Measurements from ENCODE around the gene ANO4. TPM values are rescaled to one million over a fixed set of nuclear protein-coding genes. Genes with fewer than 3 reads are reported as not detected.

Gene ANO4
- total RNA-seq, 4 donors from 2014 or later, result 0.56 to 2.4 (median 1.1) TPM

- no peak for ATAC-seq (ENCODE audit: low FRiP score)
- DNase-seq (ENCODE audit: low spot score), result no peak
- TF ChIP-seq CTCF (IDR thresholded peaks at IDR 0.05), result no peak
These were observed 199.4 kb downstream of the ANO4 start for GRCh38 chr12:100993916-100994450.

DNA sequence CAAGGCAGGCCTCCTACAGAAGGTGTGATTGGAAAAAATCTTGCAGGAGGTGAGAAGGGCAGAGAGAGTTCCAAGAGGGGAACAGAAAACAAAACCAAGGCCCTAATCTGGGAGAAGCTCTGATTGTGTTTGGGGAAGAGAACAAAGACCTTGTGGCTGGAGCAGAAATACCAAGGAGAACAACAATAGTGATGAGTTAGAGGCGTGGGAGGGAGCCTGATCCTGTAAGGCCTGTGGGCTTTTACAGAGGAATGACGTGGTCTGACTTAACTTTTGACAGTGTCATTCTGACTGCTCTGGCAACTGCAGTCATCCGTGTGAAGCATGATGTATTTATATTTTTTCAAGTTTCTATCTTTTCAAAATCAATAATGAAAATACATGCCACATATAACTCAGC is 200.6 kb downstream of the ANO4 start:
- no peak for TF ChIP-seq CTCF (IDR thresholded peaks at IDR 0.05)
- no peak for DNase-seq (ENCODE audit: low spot score)
- no peak for ATAC-seq (ENCODE audit: low FRiP score)

DNA sequence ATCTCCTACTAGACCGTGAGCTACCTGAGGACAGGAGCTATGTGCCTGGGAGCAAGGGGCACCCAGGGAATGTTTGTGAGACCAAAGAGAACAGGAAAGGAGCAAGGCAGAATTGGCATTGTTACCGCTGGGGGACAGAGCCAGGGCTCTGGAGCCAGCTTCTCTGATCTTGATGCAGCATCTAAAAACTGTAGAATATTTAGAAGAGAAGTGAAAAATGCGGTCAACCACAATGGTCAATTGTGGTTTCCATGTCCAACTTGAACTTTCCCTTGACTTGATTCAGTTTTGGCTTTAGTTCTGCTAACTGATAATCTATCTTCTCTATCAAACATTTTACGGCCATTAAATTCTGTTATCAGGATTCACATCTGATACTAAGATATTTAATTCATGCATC is 201.2 kb downstream of the ANO4 start:
- no peak for DNase-seq (ENCODE audit: low spot score)
- ATAC-seq (ENCODE audit: low FRiP score), result no peak
- no peak for TF ChIP-seq CTCF (IDR thresholded peaks at IDR 0.05)

DNA sequence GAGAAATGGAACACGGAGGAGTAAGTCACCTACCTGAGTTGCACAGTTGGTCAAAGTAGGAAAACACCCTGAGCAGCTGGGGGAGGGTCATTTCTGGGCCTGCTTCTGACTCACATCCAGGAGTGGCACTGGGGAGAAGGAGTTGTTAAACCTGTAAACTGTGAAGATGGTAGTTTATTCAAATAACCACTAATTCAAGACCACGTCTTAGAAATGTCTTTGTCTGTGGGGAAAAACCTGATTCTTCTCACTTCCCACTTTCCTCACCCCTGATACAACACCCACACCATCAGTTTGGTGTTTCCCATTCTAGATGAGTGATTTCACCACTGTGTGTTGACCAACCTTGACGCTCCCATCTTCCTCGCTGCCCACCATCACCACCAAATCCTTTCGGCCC is 207.1 kb downstream of the ANO4 start:
- no peak for DNase-seq (ENCODE audit: low spot score)
- TF ChIP-seq CTCF (IDR thresholded peaks at IDR 0.05), result no peak
- no peak for ATAC-seq (ENCODE audit: low FRiP score)

- ATAC-seq (ENCODE audit: low FRiP score) (no peak), DNase-seq (ENCODE audit: low spot score) (no peak)
- no peak for TF ChIP-seq CTCF (IDR thresholded peaks at IDR 0.05)
These were observed 208.3 kb downstream of the ANO4 start for GRCh38 chr12:101002696-101003419.

DNA sequence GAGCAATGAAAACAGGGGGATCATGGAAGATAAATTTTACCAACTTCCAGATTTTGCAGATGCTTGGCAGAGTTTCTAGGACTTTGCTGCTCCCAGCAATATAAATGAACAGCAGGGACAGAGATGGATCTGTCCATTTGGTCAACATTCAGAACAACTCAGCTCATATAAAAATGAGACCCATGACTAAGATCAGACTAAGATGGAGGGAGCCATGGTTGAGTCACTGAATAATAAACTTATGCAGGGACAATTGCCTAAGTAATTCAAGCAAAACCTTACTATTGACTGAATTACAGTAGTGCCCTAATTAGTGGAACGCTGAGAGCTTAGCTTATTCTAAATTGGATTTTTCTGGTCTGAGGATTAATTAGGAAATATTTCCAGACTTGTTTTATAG is 210.3 kb downstream of the ANO4 start:
- no peak for DNase-seq (ENCODE audit: low spot score)
- TF ChIP-seq CTCF (IDR thresholded peaks at IDR 0.05), result no peak
- ATAC-seq (ENCODE audit: low FRiP score), result no peak

GRCh38 chr12:101009274-101009673 is 214.7 kb downstream of the ANO4 start:
- DNase-seq (ENCODE audit: low spot score) (no peak), ATAC-seq (ENCODE audit: low FRiP score) (no peak)
- TF ChIP-seq CTCF (IDR thresholded peaks at IDR 0.05), result no peak
